Colon (tissue), 2 donors: ENCODE results near the gene DDT.
"Not testable (repeated sequence)": the region's sequence is repeated elsewhere in the genome, so short reads cannot be mapped to it uniquely, and the experiment has no call there.

ENCODE experiments used
- FAIRE-seq: peaks from 2 replicates; lab custom pipeline; 2012; peaks lifted over from hg19 to GRCh38; lab: Jason Lieb, UNC
- donor health status: control.
- donor health status: control.

Gene DDT

GRCh38 chr22:23989583-23990244 lies 15.5 kb upstream of the DDT start:
- FAIRE-seq, result not testable (repeated sequence)

GRCh38 chr22:23986538-23987178 lies 12.4 kb upstream of the DDT start:
- peak; percentile 18 for FAIRE-seq

GRCh38 chr22:23986089-23986488 lies 11.8 kb upstream of the DDT start:
- FAIRE-seq, result not testable (repeated sequence)

GRCh38 chr22:23984430-23984829 lies 10.2 kb upstream of the DDT start:
- FAIRE-seq, result no peak

- not testable (repeated sequence) for FAIRE-seq
Observed at GRCh38 chr22:23980567-23980966, 6.3 kb upstream of the DDT start.

- not testable (repeated sequence) for FAIRE-seq
Observed at GRCh38 chr22:23979557-23980240, 5.5 kb upstream of the DDT start, which contains the start of gene GSTT2. GSTT2 (plus strand) TSS chr22:23980134.

- not testable (repeated sequence) for FAIRE-seq
Observed at GRCh38 chr22:23977304-23977703, 3.1 kb upstream of the DDT start.

- not testable (repeated sequence) for FAIRE-seq
Observed at GRCh38 chr22:23974836-23975352, 653 bp upstream of the DDT start.

- not testable (repeated sequence) for FAIRE-seq
Observed at GRCh38 chr22:23971927-23972326, 2.3 kb downstream of the DDT start.

GRCh38 chr22:23970816-23971486 lies 3.3 kb downstream of the DDT start:
- FAIRE-seq, result no peak

GRCh38 chr22:23970201-23970641 lies 4.0 kb downstream of the DDT start:
- no peak for FAIRE-seq

- no peak for FAIRE-seq
Observed at GRCh38 chr22:23969071-23969470, 5.2 kb downstream of the DDT start.

- peak; percentile 5 for FAIRE-seq
Observed at GRCh38 chr22:23966568-23966967, 7.7 kb downstream of the DDT start, which contains the start of gene DDTL. DDTL (plus strand) TSS chr22:23966888; CDS start chr22:23966915, 27 bp downstream.

GRCh38 chr22:23966094-23966493 lies 8.1 kb downstream of the DDT start:
- FAIRE-seq, result not testable (repeated sequence)

- not testable (repeated sequence) for FAIRE-seq
Observed at GRCh38 chr22:23961084-23961771, 13.0 kb downstream of the DDT start, which contains the start of gene GSTT2B. GSTT2B (minus strand) TSS chr22:23961195; CDS start chr22:23961131, 64 bp downstream.

GRCh38 chr22:23956301-23956900 lies 17.8 kb downstream of the DDT start:
- FAIRE-seq, result not testable (repeated sequence)

- not testable (repeated sequence) for FAIRE-seq
Observed at GRCh38 chr22:23955886-23956285, 18.4 kb downstream of the DDT start.

- not testable (repeated sequence) for FAIRE-seq
Observed at GRCh38 chr22:23954991-23955305, 19.3 kb downstream of the DDT start.

GRCh38 chr22:23954193-23954990 lies 19.8 kb downstream of the DDT start:
- not testable (repeated sequence) for FAIRE-seq

GRCh38 chr22:23953485-23953884 lies 20.8 kb downstream of the DDT start:
- FAIRE-seq, result not testable (repeated sequence)
